Neural progenitor cell (in vitro differentiated cells): Measurements from ENCODE around the gene PERP.

ENCODE experiments used
- EZH2phosphoT487 ChIP-seq: fragments of 200-600 bp; sonication (generic); IDR thresholded peaks from 2 replicates; pipeline ENCODE4 v1.6.1; 2017; ENCODE audit warnings: antibody characterized with exemption
- TF ChIP-seq, protein P1 (sequence below): fragments of 200-600 bp; sonication (generic); IDR thresholded peaks from 2 replicates; pipeline ENCODE4 v1.5.1; 2017; ENCODE audit warnings: antibody characterized with exemption, mild to moderate bottlenecking

DNA sequence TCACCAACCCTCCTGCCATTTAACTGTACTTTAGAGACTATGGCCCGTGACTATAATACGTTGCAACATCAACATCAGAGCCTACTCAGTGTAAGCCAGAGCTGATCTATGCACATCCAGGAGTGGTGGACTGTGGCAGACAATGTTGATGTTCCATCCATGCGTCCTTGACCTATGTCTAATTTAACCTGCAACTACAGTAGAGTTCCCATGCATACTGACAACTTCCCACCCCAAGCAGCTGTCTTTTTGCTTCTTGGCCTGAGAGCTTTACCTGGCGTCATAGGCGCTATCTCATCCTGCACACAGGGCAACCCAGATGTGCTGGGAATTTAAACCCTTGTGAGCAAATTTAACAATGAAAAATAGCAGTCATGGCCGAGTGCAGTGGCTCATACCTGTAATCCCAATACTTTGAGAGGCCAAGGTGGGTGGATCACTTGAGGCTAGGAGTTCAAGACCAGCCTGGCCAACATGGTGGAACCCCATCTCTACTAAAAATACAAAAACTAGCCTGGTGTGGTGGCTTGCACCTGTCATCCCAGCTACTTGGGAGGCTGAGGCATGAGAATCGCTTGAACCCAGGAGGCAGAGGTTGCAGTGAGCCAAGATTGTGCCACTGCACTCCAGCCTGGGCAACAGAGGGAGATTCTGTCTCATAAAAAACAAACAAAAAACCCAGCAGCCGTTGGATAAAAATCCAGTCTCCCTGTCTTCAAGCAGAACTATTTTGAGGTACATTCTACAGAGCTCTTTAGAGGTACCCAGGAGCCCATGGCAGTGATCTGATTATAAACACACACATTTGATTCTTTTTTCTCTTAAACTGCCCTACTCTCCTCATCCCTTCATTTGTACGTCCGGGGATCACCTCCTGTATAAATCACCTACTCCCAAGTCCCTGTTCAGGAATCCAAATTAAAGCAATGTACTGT, 22.0 kb downstream of the PERP start:
- TF ChIP-seq, protein P1, sequence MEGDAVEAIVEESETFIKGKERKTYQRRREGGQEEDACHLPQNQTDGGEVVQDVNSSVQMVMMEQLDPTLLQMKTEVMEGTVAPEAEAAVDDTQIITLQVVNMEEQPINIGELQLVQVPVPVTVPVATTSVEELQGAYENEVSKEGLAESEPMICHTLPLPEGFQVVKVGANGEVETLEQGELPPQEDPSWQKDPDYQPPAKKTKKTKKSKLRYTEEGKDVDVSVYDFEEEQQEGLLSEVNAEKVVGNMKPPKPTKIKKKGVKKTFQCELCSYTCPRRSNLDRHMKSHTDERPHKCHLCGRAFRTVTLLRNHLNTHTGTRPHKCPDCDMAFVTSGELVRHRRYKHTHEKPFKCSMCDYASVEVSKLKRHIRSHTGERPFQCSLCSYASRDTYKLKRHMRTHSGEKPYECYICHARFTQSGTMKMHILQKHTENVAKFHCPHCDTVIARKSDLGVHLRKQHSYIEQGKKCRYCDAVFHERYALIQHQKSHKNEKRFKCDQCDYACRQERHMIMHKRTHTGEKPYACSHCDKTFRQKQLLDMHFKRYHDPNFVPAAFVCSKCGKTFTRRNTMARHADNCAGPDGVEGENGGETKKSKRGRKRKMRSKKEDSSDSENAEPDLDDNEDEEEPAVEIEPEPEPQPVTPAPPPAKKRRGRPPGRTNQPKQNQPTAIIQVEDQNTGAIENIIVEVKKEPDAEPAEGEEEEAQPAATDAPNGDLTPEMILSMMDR, result no peak
- no peak for TF ChIP-seq EZH2phosphoT487
